ENCODE measurements around the gene COMP.

DNA sequence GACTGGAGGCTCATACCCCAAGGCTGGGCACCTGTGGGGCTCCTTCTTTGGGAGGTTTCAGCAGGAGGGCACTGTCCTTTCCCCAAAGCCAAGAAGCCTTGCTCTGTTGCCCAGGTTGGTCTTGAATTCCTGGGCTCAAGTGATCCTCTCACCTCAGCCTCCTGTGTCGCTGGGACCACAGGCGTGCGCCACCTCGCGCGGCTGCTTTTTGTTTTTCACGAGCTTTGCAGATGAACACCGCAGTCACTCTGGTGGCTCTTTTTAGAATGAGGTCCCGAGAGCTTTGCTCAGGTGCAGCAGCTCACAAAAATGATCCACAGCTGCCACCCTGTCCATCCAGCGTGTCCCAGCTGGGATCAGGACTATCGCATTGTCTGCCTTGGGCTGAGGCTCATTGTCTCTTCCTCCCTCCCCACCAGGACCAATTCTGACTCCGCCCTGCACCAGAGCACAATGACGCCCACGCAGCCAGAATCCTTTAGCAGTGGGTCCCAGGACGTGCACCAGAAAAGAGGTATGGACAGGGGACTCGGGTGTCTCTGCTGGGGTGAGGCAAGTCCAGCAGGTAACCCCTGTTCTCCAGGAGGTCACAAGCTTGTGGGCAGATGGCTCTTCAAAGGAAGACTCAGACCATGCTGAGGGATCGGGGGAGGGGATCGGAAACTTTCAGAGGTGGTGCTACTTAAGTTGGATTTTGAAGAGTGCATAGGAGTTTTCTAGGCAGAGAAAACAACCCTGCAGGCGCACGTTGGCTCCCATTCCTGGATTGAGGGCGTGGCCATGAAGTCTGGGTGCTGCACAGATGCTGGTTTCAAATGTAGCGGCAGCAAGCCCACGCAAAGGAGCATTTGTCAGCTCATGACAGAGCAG, 41.5 kb downstream of the COMP start:
- TF ChIP-seq POLR2AphosphoS5 (IDR thresholded peaks at IDR 0.05) (no peak), CTCF (IDR thresholded peaks at IDR 0.05) (no peak), POLR2A (IDR thresholded peaks at IDR 0.05) (no peak)
